GM23338 (cell line): ENCODE measurements around the gene TMEM132A. TPM values are rescaled to one million over a fixed set of nuclear protein-coding genes. Genes with fewer than 3 reads are reported as not detected.

ENCODE experiments used
- EZH2phosphoT487 ChIP-seq: fragments of 200-600 bp; sonication (generic); IDR thresholded peaks from one replicate; pipeline ENCODE4 v1.8.1; 2018; ENCODE audit warnings: antibody characterized with exemption; ENCODE audit not compliant: unreplicated experiment
- JUNB ChIP-seq: IDR thresholded peaks from one replicate; pipeline ENCODE4 v1.6.1; 2016; ENCODE audit warnings: antibody characterized with exemption; ENCODE audit not compliant: unreplicated experiment
- POLR2AphosphoS5 ChIP-seq: IDR thresholded peaks from 2 replicates; pipeline ENCODE4 v1.6.1; 2016; ENCODE audit warnings: antibody characterized with exemption, low read depth
- ZNF331 ChIP-seq: fragments of 250-450 bp; sonication (Bioruptor Pico); IDR thresholded peaks from 2 replicates; pipeline ENCODE4 v1.5.0; 2020; ENCODE audit warnings: low read depth, mild to moderate bottlenecking, moderate library complexity
- polyA plus RNA-seq: library from polyadenylated mRNA; unstranded; fragments of >200 nt; fragmentation: Nextera tagmentation; extraction: Ambion mirVana; gene quantifications from 2 replicates; pipeline ENCODE4 v1.2.1, GENCODE V29; 2016
- total RNA-seq: library from RNA; depleted of rRNA; stranded (reverse); fragments of >200 nt; shearing (Covaris generic); gene quantifications from 2 replicates; pipeline ENCODE4 v1.2.3, GENCODE V29; 2014
- TF ChIP-seq, protein P1 (sequence below): fragments of 250-450 bp; sonication (Bioruptor Pico); IDR thresholded peaks from 2 replicates; pipeline ENCODE4 v1.5.0; 2020; ENCODE audit warnings: mild to moderate bottlenecking, moderate library complexity
- TF ChIP-seq, protein P2 (sequence below), 2 experiments: fragments of 200-600 bp in 1 of 2; sonication (generic) in 1 of 2; conservative IDR thresholded peaks; 2 replicates each; pipeline versions ENCODE4 v1.5.1 to v1.6.1; 2016 to 2017; ENCODE audit warnings: antibody characterized with exemption in 2 of 2, low read depth in 2 of 2, mild to moderate bottlenecking in 2 of 2, moderate library complexity in 1 of 2
- TF ChIP-seq, protein P3 (sequence below): IDR thresholded peaks from 2 replicates; pipeline ENCODE4 v1.6.1; 2016; ENCODE audit warnings: antibody characterized with exemption

TMEM132A gene
- total and polyA plus RNA-seq, 2 experiments from 2014 or later = 36.2 to 96.6 TPM

DNA sequence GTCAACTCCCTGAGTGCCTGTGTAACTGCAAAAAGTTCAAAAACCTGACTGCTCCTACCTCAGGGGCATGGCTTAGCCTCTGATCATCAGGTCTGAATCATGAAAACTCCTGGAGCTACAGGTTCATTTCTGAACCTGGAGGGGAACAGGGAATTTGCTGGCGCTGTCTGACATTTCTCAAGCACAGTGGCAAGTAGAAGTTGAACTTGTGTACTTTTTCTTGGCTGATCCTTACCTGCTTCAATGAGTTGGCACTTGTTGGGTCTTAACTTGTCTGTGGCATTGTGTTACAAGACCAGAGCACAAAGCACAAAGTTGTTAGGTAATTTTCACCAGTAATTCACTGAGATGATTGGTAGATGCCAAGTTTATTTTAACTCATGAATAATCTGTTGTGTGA, 7.0 kb upstream of the TMEM132A start (continued):
- TF ChIP-seq, protein P1, sequence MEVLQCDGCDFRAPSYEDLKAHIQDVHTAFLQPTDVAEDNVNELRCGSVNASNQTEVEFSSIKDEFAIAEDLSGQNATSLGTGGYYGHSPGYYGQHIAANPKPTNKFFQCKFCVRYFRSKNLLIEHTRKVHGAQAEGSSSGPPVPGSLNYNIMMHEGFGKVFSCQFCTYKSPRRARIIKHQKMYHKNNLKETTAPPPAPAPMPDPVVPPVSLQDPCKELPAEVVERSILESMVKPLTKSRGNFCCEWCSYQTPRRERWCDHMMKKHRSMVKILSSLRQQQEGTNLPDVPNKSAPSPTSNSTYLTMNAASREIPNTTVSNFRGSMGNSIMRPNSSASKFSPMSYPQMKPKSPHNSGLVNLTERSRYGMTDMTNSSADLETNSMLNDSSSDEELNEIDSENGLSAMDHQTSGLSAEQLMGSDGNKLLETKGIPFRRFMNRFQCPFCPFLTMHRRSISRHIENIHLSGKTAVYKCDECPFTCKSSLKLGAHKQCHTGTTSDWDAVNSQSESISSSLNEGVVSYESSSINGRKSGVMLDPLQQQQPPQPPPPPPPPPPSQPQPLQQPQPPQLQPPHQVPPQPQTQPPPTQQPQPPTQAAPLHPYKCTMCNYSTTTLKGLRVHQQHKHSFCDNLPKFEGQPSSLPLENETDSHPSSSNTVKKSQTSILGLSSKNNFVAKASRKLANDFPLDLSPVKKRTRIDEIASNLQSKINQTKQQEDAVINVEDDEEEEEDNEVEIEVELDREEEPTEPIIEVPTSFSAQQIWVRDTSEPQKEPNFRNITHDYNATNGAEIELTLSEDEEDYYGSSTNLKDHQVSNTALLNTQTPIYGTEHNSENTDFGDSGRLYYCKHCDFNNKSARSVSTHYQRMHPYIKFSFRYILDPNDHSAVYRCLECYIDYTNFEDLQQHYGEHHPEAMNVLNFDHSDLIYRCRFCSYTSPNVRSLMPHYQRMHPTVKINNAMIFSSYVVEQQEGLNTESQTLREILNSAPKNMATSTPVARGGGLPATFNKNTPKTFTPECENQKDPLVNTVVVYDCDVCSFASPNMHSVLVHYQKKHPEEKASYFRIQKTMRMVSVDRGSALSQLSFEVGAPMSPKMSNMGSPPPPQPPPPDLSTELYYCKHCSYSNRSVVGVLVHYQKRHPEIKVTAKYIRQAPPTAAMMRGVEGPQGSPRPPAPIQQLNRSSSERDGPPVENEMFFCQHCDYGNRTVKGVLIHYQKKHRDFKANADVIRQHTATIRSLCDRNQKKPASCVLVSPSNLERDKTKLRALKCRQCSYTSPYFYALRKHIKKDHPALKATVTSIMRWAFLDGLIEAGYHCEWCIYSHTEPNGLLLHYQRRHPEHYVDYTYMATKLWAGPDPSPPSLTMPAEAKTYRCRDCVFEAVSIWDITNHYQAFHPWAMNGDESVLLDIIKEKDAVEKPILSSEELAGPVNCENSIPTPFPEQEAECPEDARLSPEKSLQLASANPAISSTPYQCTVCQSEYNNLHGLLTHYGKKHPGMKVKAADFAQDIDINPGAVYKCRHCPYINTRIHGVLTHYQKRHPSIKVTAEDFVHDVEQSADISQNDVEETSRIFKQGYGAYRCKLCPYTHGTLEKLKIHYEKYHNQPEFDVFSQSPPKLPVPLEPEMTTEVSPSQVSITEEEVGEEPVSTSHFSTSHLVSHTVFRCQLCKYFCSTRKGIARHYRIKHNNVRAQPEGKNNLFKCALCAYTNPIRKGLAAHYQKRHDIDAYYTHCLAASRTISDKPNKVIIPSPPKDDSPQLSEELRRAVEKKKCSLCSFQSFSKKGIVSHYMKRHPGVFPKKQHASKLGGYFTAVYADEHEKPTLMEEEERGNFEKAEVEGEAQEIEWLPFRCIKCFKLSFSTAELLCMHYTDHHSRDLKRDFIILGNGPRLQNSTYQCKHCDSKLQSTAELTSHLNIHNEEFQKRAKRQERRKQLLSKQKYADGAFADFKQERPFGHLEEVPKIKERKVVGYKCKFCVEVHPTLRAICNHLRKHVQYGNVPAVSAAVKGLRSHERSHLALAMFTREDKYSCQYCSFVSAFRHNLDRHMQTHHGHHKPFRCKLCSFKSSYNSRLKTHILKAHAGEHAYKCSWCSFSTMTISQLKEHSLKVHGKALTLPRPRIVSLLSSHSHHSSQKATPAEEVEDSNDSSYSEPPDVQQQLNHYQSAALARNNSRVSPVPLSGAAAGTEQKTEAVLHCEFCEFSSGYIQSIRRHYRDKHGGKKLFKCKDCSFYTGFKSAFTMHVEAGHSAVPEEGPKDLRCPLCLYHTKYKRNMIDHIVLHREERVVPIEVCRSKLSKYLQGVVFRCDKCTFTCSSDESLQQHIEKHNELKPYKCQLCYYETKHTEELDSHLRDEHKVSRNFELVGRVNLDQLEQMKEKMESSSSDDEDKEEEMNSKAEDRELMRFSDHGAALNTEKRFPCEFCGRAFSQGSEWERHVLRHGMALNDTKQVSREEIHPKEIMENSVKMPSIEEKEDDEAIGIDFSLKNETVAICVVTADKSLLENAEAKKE (CRISPR knock-in tag) = no peak
- TF ChIP-seq, protein P2, sequence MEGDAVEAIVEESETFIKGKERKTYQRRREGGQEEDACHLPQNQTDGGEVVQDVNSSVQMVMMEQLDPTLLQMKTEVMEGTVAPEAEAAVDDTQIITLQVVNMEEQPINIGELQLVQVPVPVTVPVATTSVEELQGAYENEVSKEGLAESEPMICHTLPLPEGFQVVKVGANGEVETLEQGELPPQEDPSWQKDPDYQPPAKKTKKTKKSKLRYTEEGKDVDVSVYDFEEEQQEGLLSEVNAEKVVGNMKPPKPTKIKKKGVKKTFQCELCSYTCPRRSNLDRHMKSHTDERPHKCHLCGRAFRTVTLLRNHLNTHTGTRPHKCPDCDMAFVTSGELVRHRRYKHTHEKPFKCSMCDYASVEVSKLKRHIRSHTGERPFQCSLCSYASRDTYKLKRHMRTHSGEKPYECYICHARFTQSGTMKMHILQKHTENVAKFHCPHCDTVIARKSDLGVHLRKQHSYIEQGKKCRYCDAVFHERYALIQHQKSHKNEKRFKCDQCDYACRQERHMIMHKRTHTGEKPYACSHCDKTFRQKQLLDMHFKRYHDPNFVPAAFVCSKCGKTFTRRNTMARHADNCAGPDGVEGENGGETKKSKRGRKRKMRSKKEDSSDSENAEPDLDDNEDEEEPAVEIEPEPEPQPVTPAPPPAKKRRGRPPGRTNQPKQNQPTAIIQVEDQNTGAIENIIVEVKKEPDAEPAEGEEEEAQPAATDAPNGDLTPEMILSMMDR (conservative IDR thresholded peaks at IDR 0.05; ENCODE audit: low read depth in 2 of 2) = no peak
- TF ChIP-seq, protein P3, sequence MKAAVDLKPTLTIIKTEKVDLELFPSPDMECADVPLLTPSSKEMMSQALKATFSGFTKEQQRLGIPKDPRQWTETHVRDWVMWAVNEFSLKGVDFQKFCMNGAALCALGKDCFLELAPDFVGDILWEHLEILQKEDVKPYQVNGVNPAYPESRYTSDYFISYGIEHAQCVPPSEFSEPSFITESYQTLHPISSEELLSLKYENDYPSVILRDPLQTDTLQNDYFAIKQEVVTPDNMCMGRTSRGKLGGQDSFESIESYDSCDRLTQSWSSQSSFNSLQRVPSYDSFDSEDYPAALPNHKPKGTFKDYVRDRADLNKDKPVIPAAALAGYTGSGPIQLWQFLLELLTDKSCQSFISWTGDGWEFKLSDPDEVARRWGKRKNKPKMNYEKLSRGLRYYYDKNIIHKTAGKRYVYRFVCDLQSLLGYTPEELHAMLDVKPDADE = no peak
- TF ChIP-seq EZH2phosphoT487 (no peak), ZNF331 (no peak), POLR2AphosphoS5 (no peak), JUNB (no peak)
